Measurements from ENCODE around the gene ASB1. TPM values are rescaled to one million over a fixed set of nuclear protein-coding genes. Genes with fewer than 3 reads are reported as not detected.

ASB1 gene
- total and polyA plus RNA-seq, 2 of the 13 experiments (the other 11 are each of a cell fraction or from before 2014, with no cell fraction given) = 48.6 to 49.2 TPM

GRCh38 chr2:238415893-238416292 lies 10.8 kb upstream of the ASB1 start:
- no TSS peak for BruUV-seq (replicated peaks)
- H3K4me3 ChIP-seq (replicated peaks in 1 of 3; ENCODE audit: insufficient read depth in 1 of 3, low read depth in 2 of 3, low read length in 3 of 3) = no peak overlapping the region
- peaks cover 6% of the 10 kb centered on the region for H3K4me1 ChIP-seq (ENCODE audit: insufficient read depth, low read length)
- WGBS (ENCODE audit: low lambda C conversion rate) = 91% methylated on average over 5 of the region's 5 CpGs
- no peak for FAIRE-seq
- no peak for ATAC-seq
- no peak overlapping the region for H3K27ac ChIP-seq (ENCODE audit: extremely low read length, insufficient read depth, low read length)
- H4K20me1 ChIP-seq (ENCODE audit: insufficient read depth, low read length) = no peaks in the 10 kb centered on the region
- no peak for DNase-seq (ENCODE audit: low spot score)
- H3K9ac ChIP-seq (ENCODE audit: insufficient read depth, low read depth, low read length) = no peak overlapping the region
- H3K36me3 ChIP-seq (replicated peaks in 1 of 2; ENCODE audit: control insufficient read depth in 1 of 2, insufficient read depth in 2 of 2, low read length in 2 of 2) = no peaks in the 10 kb centered on the region
- ChIA-PET CTCF (ENCODE audit: low intra/inter-chr PET ratio, low total read pairs) (no interaction called here), POLR2A (no interaction called here)
- intact Hi-C loops (cut with micrococcal nuclease; ENCODE audit: unreplicated experiment) (no loop called here), in situ Hi-C loops (cut with HindIII; ENCODE audit: extremely low pct_ligation_motif_present, low pct_unique_long_range_greater_than_20kb) (no loop called here)
- H3K79me2 ChIP-seq (ENCODE audit: insufficient read depth, low read length) = no peaks in the 10 kb centered on the region
- H3K4me2 ChIP-seq (ENCODE audit: low read depth, low read length) = no peak overlapping the region
- no peaks in the 10 kb centered on the region for H3K9me3 ChIP-seq (ENCODE audit: low read length)
- no peak overlapping the region for H2AFZ ChIP-seq (ENCODE audit: low read length)
- no peaks in the 10 kb centered on the region for H3K27me3 ChIP-seq (ENCODE audit: control insufficient read depth in 1 of 2, insufficient read depth in 2 of 2, low read length in 2 of 2)
- TF ChIP-seq DZIP1 (CRISPR knock-in tag; IDR thresholded peaks at IDR 0.05) = no peak
- no peak for TF ChIP-seq ZNF546 (CRISPR knock-in tag; conservative IDR thresholded peaks at IDR 0.05)
- TF ChIP-seq ZFP90 (CRISPR knock-in tag; IDR thresholded peaks at IDR 0.05; ENCODE audit: borderline replicate concordance) = no peak
- TF ChIP-seq GRHL1 (CRISPR knock-in tag; conservative IDR thresholded peaks at IDR 0.05) = no peak
- no peak for TF ChIP-seq CHD4 (IDR thresholded peaks at IDR 0.05; ENCODE audit: borderline replicate concordance, low read length)
- TF ChIP-seq TGIF2 (CRISPR knock-in tag; IDR thresholded peaks at IDR 0.05) = no peak
- no peak for TF ChIP-seq REPIN1 (CRISPR knock-in tag; IDR thresholded peaks at IDR 0.05; ENCODE audit: borderline replicate concordance, low read depth)
- TF ChIP-seq ZNF766 (CRISPR knock-in tag; IDR thresholded peaks at IDR 0.05; ENCODE audit: borderline replicate concordance) = no peak
- TF ChIP-seq MXI1 (IDR thresholded peaks at IDR 0.05; ENCODE audit: borderline replicate concordance, low read depth, low read length) = no peak
- TF ChIP-seq BRF2 (CRISPR knock-in tag; IDR thresholded peaks at IDR 0.05) = no peak
- TF ChIP-seq CSRNP2 (CRISPR knock-in tag; conservative IDR thresholded peaks at IDR 0.05; ENCODE audit: low read depth) = no peak
- TF ChIP-seq TAF15 (IDR thresholded peaks at IDR 0.05; ENCODE audit: low read depth, low read length, poor library complexity, severe bottlenecking) = no peak
- no peak for TF ChIP-seq ZNF260 (CRISPR knock-in tag; IDR thresholded peaks at IDR 0.05; ENCODE audit: borderline replicate concordance, low read depth)
- TF ChIP-seq FOXO4 (CRISPR knock-in tag; conservative IDR thresholded peaks at IDR 0.05) = no peak

Data from HepG2 (cell line).